ENCODE data around the gene RTKN2. TPM values are rescaled to one million over a fixed set of nuclear protein-coding genes. Genes with fewer than 3 reads are reported as not detected.

Gene RTKN2
- polyA plus RNA-seq, 1 of the 3 experiments (the other 2 are of a cell fraction) = 1.4 TPM

- TF ChIP-seq TEAD4 (IDR thresholded peaks at IDR 0.05; ENCODE audit: borderline replicate concordance, insufficient read depth) (no peak), REST (IDR thresholded peaks at IDR 0.05; ENCODE audit: low read depth, low read length) (no peak), FOXJ3 (CRISPR knock-in tag; IDR thresholded peaks at IDR 0.05) (no peak), TCF12 (IDR thresholded peaks at IDR 0.05) (peak; percentile 85), NFIC (IDR thresholded peaks at IDR 0.05; ENCODE audit: borderline replicate concordance) (peak; percentile 53), POLR2AphosphoS5 (IDR thresholded peaks at IDR 0.05; ENCODE audit: low read depth, low read length) (peak; percentile 33; the same call in 1 of the 2 replicates), MEF2A (IDR thresholded peaks at IDR 0.05; ENCODE audit: borderline replicate concordance, low read depth) (no peak), RAD21 (IDR thresholded peaks at IDR 0.05; ENCODE audit: low read length) (no peak), FOXM1 (IDR thresholded peaks at IDR 0.05; ENCODE audit: low read depth) (0 out of 2 replicates have a peak, but pooled peaks have one; percentile 14), GABPA (IDR thresholded peaks at IDR 0.05; ENCODE audit: low read depth) (no peak), RFX5 (IDR thresholded peaks at IDR 0.05; ENCODE audit: low read length) (no peak), TAF1 (IDR thresholded peaks at IDR 0.05; ENCODE audit: borderline replicate concordance, low read depth, low read length) (no peak)
- TF ChIP-seq, protein P1, sequence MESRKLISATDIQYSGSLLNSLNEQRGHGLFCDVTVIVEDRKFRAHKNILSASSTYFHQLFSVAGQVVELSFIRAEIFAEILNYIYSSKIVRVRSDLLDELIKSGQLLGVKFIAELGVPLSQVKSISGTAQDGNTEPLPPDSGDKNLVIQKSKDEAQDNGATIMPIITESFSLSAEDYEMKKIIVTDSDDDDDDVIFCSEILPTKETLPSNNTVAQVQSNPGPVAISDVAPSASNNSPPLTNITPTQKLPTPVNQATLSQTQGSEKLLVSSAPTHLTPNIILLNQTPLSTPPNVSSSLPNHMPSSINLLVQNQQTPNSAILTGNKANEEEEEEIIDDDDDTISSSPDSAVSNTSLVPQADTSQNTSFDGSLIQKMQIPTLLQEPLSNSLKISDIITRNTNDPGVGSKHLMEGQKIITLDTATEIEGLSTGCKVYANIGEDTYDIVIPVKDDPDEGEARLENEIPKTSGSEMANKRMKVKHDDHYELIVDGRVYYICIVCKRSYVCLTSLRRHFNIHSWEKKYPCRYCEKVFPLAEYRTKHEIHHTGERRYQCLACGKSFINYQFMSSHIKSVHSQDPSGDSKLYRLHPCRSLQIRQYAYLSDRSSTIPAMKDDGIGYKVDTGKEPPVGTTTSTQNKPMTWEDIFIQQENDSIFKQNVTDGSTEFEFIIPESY (IDR thresholded peaks at IDR 0.05; ENCODE audit: borderline replicate concordance, low read depth) = no peak
Measured at GRCh38 chr10:62186999-62187675, 81.5 kb downstream of the RTKN2 start (continued).

DNA sequence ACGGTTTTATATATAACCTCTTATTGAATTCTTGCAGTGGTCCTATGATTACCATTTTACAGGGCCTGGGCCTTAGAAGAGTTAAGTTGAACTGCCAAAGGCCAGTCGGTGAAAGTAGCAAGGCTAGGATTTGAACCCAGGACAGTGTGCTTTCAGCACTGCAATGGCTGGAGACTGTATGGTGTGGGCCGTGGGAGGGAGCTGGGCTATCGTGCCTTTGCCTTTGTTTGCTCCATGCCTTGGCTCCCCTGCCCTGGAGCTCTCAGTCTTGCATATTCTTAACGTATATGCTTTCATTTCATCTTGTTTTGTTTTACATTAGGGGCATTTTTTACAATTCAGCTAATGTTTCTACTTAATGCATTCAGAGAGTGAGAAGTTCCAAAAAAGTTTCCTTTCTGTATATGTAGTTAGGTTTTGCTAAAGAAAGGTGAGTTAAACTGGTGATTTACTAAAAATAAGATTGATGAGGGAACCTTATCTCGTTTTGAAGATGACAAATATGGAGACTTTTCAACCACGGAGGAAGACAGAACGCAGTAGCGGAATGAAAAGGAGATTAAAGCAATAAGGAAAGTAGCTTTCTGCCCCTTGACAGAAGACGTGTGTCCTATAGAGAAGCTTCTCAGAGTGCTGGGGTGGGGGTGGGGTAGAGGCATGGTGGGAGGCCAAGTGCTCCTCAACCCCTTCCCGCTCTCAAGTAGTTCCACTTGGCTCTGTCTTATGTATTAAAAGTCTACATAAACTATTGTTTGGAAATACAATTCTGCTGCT lies 82.5 kb downstream of the RTKN2 start:
- Histone ChIP-seq H3K4me2 (no peak overlapping the region), H3K4me3 (ENCODE audit: low read depth in 2 of 2, low read length in 1 of 2) (no peak overlapping the region), H3K79me2 (ENCODE audit: insufficient read depth) (no peaks in the 10 kb centered on the region), H3K9ac (no peak overlapping the region), H3F3A (replicated peaks; ENCODE audit: insufficient read depth) (no peaks in the 10 kb centered on the region), H3K9me2 (no peaks in the 10 kb centered on the region), H3K36me3 (replicated peaks in 1 of 2; ENCODE audit: control insufficient read depth in 1 of 2, insufficient read depth in 2 of 2, low read length in 1 of 2) (no peaks in the 10 kb centered on the region), H2AFZ (ENCODE audit: low read depth) (no peak overlapping the region), H3K9me3 (no peaks in the 10 kb centered on the region), H3K27ac (ENCODE audit: low read depth in 2 of 2, low read length in 1 of 2) (no peak overlapping the region), H4K20me1 (ENCODE audit: insufficient read depth) (no peaks in the 10 kb centered on the region), H3K4me1 (ENCODE audit: control insufficient read depth in 1 of 2, insufficient read depth in 2 of 2, low read depth in 1 of 2, low read length in 1 of 2) (no peaks in the 10 kb centered on the region), H3K27me3 (ENCODE audit: insufficient read depth) (no peaks in the 10 kb centered on the region)
- DNase-seq = no peak
- ChIA-PET CTCF (no interaction called here), POLR2A (no interaction called here)
- WGBS (ENCODE audit: low lambda C conversion rate) = 98% methylated on average over 11 of the region's 11 CpGs
- TF ChIP-seq RAD21 (IDR thresholded peaks at IDR 0.05; ENCODE audit: low read length) = no peak
- TF ChIP-seq GABPA (IDR thresholded peaks at IDR 0.05; ENCODE audit: low read depth) = no peak
- no peak for TF ChIP-seq EP300 (IDR thresholded peaks at IDR 0.05; ENCODE audit: borderline replicate concordance in 1 of 2, low read depth in 1 of 2, low read length in 1 of 2)
- no peak for TF ChIP-seq USF1 (IDR thresholded peaks at IDR 0.05; ENCODE audit: borderline replicate concordance, low read depth)
- no peak for TF ChIP-seq CHD2 (IDR thresholded peaks at IDR 0.05; ENCODE audit: low read length, partially characterized antibody)
- no peak for TF ChIP-seq RXRA (IDR thresholded peaks at IDR 0.05; ENCODE audit: borderline replicate concordance, low read depth)
- TF ChIP-seq GATA2 (CRISPR knock-in tag; IDR thresholded peaks at IDR 0.05) = no peak
- TF ChIP-seq NRF1 (IDR thresholded peaks at IDR 0.05; ENCODE audit: low read depth, low read length) = no peak
- TF ChIP-seq YY1 (IDR thresholded peaks at IDR 0.05; ENCODE audit: low read depth) = no peak
- TF ChIP-seq NFIC (IDR thresholded peaks at IDR 0.05; ENCODE audit: borderline replicate concordance) = no peak
- TF ChIP-seq MXI1 (IDR thresholded peaks at IDR 0.05; ENCODE audit: low read depth, low read length) = no peak
- TF ChIP-seq FOSL2 (IDR thresholded peaks at IDR 0.05; ENCODE audit: borderline replicate concordance, low read depth) = no peak
